ENCODE measurements around the gene POLRMT.
"Not testable (repeated sequence)": the region's sequence is repeated elsewhere in the genome, so short reads cannot be mapped to it uniquely, and the experiment has no call there.

Gene POLRMT

DNA sequence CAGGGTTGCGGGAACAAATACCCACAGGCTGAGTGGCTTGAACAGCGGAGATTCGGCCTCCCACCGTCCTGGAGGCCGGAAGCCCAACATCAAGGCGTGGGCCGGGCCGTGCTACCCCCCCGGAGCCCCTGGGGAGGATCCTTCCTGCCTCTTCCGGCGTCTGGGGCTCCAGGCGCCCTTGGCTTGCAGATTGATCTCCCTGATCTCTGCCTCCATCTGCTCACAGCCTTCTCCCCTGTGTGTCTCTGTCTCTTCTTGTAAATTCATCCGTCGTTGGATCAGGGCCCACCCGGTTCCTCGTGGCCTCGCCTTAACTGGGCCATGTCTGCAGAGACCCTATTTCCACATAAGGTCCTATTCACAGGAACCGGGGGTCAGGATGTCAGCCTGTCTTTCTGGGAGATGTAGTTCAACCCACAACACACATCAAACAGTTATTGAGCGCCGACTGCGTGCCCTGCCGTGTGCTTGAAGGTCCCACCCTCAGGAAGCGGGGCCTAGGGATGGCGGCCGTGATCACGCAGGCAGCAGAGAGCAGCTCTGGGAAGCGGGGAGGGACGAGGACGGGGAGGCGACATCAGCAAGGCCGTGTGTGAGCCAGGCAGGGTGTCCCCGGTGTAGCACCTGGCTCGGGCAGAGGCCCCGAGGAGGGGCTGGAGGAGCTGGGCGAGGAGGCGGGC is 22.4 kb downstream of the POLRMT start:
- DNase-seq (ENCODE audit: low read depth): peak; percentile 83

DNA sequence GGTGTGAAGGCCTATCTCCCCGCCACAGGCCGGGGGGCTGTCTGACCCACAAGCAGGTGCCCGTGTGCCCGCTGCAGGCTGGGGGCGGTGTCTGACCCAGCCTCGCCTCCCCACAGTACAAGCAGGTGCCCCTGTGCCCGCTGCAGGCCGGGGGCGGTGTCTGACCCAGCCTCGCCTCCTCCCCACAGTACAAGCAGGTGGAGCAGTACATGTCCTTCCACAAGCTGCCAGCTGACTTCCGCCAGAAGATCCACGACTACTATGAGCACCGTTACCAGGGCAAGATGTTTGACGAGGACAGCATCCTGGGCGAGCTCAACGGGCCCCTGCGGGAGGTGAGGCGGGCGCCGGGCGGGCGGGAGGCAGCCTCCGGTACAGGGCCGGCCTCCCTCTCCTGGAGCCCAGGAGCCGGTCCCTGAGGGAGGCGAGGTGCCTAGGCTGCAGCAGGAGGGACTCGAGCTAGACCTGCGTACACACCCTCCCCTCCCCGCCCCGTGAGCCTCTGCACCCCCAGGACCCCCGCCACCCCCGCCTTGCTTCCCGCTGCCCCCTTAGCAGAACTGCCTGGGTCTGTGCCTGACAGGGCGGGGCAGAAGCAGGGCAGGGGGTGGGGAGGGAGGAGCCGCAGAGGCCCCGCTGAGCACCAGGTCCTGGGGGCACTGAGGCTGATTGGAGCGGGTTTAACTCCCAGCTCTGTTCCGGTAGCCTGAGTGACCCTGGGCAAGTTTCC is 23.1 kb downstream of the POLRMT start:
- DNase-seq (ENCODE audit: low read depth): no peak

DNA sequence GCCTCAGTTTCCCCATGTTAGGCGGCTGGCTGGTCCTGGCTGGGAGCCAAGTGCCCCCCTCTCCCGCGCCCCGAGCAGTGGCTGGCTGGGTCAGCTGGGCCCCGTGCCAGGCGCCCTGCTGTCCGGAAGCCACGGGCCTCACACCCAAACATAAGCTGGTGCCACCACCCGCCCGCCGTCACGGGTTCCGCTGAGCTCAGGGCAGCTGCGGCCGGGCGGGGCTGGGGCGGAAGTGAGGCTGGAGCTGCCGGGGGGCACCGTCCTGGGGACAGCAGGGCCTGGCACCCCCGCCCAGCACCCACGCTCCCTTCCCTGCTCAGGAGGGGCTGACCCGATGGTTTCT is 24.4 kb downstream of the POLRMT start:
- DNase-seq (ENCODE audit: low read depth): no peak

GRCh38 chr19:608155-609003 is 25.0 kb downstream of the POLRMT start:
- no peak for DNase-seq (ENCODE audit: low read depth)

- no peak for DNase-seq (ENCODE audit: low read depth)
Measured at GRCh38 chr19:607301-608154, 25.8 kb downstream of the POLRMT start.

DNA sequence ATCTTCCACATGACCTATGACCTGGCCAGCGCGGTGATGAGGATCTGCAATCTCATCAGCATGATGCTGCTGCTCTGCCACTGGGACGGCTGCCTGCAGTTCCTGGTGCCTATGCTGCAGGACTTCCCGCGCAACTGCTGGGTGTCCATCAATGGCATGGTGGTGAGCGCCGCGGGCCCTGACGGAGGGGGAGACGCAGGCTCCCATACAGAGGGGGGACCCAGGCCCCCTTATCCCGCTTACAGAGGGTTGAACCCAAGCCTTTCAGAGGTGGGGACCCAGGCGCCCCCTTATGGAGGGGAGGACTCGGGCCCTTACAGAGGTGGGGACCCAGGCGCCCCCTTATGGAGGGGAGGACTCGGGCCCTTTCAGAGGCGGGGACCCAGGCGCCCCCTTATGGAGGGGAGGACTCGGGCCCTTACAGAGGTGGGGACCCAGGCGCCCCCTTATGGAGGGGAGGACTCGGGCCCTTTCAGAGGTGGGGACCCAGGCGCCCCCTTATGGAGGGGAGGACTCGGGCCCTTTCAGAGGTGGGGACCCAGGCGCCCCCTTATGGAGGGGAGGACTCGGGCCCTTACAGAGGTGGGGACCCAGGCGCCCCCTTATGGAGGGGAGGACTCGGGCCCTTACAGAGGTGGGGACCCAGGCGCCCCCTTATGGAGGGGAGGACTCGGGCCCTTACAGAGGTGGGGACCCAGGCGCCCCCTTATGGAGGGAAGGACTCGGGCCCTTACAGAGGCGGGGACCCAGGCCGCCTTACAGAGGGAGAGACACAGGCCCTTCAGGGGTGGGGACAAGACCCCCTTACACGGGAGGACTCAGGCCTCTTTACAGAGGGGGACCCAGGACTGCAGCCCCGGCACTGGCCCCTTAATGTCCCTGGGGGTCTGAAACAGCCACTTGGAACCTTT is 28.0 kb downstream of the POLRMT start:
- DNase-seq (ENCODE audit: low read depth): peak; percentile 30

DNA sequence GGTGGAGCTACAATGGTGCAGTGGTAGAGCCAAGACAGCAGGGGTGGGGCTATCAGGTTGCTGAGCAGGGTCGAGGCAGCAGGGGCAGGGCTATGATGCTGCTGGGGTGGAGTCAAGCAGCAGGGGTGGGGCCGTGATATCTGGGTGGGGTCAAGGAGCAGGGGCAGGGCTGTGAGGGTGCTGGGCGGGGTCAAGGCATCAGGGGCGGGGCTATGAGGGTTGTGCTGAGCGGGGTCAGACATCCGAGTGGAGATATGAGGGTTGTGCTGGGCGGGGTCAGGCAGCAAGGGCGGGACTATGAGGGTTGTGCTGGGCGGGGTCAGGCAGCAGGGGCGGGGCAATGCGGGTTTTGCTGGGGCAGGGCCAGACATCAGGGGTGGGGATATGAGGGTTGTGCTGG is 29.0 kb downstream of the POLRMT start:
- DNase-seq (ENCODE audit: low read depth): peak; percentile 42

DNA sequence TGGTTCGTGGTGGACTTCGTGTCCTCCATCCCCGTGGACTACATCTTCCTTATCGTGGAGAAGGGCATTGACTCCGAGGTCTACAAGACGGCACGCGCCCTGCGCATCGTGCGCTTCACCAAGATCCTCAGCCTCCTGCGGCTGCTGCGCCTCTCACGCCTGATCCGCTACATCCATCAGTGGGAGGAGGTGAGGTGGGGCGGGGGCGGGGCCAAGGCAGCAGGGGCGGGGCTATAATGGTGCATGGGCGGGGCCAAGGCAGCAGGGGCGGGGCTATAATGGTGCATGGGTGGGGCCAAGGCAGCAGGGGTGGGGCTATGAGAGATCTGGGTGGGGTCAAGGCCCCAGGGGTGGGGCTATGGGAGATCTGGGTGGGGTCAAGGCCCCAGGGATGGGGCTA is 29.6 kb downstream of the POLRMT start:
- not testable (repeated sequence) for DNase-seq (ENCODE audit: low read depth)

GRCh38 chr19:603302-603639 is 30.1 kb downstream of the POLRMT start:
- not testable (repeated sequence) for DNase-seq (ENCODE audit: low read depth)

GRCh38 chr19:602391-603301 is 30.7 kb downstream of the POLRMT start:
- no peak for DNase-seq (ENCODE audit: low read depth)

GRCh38 chr19:601790-602189 is 31.5 kb downstream of the POLRMT start:
- DNase-seq (ENCODE audit: low read depth): no peak

GRCh38 chr19:601310-601709 is 32.0 kb downstream of the POLRMT start:
- DNase-seq (ENCODE audit: low read depth): no peak

- DNase-seq (ENCODE audit: low read depth): no peak
Measured at GRCh38 chr19:597406-598315, 35.7 kb downstream of the POLRMT start.

GRCh38 chr19:596263-596655 is 37.1 kb downstream of the POLRMT start:
- DNase-seq (ENCODE audit: low read depth): no peak

DNA sequence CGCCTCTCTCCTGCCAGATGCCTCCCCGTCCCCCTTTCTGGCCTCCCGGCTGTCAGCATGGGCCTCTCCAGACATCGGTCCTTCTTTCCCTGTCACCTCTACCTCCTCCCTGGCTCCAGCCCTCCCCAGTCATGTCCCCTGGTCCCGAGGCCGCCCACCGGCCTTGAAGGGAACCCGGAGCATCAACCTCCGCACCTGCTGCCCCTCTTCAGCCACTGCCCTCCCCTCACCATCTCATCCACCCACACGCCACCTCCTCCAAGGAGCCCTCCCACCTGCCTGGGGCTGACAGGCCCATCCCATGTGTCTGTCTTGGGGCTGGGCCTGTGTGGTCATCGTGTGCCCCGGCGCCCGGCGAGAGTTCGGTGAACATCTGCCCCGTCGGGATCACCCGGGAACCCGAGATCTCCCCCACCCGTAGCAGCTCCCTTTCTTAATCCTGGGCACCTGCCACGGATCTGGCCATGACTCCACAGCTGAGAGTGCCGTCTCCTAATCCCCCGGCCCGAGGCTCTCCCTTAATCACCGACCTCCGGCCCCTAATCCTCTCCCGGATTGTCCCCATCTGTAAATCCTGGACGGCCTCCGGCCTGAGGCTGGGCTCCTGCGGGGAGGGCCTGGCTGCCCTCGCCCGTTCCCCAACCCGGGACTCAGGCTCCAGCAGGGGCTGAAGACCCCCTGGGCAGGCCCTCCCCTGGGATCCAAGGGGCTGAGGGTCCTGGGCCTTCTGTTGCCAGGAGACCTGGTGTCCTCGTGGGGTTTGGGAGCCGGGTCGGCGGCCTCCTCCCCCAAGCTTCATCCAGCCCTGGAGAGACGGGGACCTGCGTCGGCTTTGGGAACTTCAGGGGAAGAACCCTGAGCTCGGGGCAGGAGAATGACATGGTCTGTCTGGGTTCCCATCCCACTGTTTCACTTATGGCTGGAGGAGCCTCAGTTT is 37.7 kb downstream of the POLRMT start:
- no peak for DNase-seq (ENCODE audit: low read depth)

DNA sequence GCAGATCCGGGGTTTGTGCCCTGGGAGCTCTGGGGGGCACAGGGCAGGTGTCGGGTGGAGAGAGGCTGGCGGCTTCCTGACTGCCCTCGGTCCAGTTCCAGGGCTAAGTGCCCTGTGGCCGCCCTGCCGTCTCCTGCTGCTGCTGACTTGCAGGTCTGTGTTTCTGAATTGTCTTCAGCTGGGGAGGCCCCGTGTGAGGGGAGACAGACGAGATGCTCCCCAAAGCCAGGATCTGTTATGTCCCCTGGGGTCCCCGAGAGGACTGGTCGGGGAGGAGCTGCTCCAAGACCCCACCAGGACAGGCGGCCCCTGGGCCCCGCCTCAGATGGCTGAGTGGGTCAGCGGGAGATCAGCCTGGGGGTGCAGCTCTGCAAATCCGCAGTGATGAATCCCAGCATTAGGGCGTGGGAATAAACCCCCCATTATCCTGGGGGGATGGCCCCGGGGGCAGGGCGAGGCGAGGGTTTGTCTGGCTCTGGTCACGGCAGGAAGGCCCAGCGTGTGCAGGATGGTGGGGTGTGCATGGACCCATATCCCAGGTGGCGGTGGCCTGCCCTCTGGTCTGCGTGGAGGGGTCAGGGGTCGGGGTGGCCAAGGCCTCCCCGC is 39.0 kb downstream of the POLRMT start:
- DNase-seq (ENCODE audit: low read depth): no peak

DNA sequence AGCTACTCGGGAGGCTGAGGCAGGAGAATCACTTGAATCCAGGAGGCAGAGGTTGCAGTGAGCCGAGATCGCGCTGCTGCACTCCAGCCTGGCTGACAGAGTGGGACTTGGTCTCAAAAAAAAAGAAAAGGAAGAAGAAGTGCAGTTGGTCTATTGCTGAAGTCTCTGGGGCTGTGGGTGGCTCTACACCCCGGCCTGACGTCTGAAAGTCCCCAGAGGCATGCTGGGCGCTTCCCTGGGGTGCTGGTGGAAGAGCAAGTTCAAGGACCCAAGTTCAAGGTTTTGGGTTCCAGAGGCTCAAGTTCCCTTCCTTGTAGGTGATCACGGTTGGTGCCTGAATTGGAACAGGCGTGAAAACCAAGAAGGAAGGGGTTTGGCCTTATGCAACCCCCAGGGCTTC is 39.8 kb downstream of the POLRMT start:
- no peak for DNase-seq (ENCODE audit: low read depth)

Data from ELR (cell line).